Esophagus muscularis mucosa (tissue), 4 donors: ENCODE data around the gene GNA12. TPM values are rescaled to one million over a fixed set of nuclear protein-coding genes. Genes with fewer than 3 reads are reported as not detected.
"Not testable (repeated sequence)": the region's sequence is repeated elsewhere in the genome, so short reads cannot be mapped to it uniquely, and the experiment has no call there.

Experiments used
- DNase-seq: peaks from one replicate; pipeline ENCODE4 v3.0.0-alpha.2; 2017; ENCODE audit errors: extremely low spot score
- H3K27ac ChIP-seq, 4 donors: fragments of 200-600 bp; sonication (generic); replicated peaks in 1 of 4; 1 replicate in 3 of 4; 2 replicates in 1 of 4; pipeline ENCODE4 v1.5.1; 2016 to 2019; ENCODE audit warnings: mild to moderate bottlenecking in 1 of 4
- H3K27me3 ChIP-seq, 4 donors: fragments of 200-600 bp; sonication (generic); one replicate each; pipeline versions ENCODE4 v1.5.1 to v1.6.0; 2016 to 2019
- H3K36me3 ChIP-seq, 4 donors: fragments of 200-600 bp; sonication (generic); one replicate each; pipeline ENCODE4 v1.5.1; 2016 to 2019
- H3K4me1 ChIP-seq, 4 donors: fragments of 200-600 bp; sonication (generic); one replicate each; pipeline ENCODE4 v1.5.1; 2016 to 2019
- H3K4me3 ChIP-seq, 4 donors: fragments of 200-600 bp; sonication (generic); 1 replicate in 2 of 4; 2 replicates in 2 of 4; pipeline ENCODE4 v1.5.1; 2016 to 2019; ENCODE audit warnings: mild to moderate bottlenecking in 4 of 4, moderate library complexity in 1 of 4
- H3K9me3 ChIP-seq, 4 donors: fragments of 200-600 bp; sonication (generic); 1 replicate in 3 of 4; 2 replicates in 1 of 4; pipeline ENCODE4 v1.5.1; 2016 to 2019
- CTCF ChIP-seq, 3 experiments: fragments of 200-600 bp in 2 of 3; fragments of 450-650 bp in 1 of 3; sonication (generic) in 2 of 3; IDR thresholded peaks; one replicate each; pipeline ENCODE4 v1.5.1; 2017 to 2019; ENCODE audit warnings: antibody characterized with exemption in 3 of 3, mild to moderate bottlenecking in 2 of 3, moderate library complexity in 1 of 3
- EP300 ChIP-seq: sonication (generic); formaldehyde crosslinking; IDR thresholded peaks from one replicate; pipeline ENCODE4 v1.6.1; 2017; ENCODE audit warnings: antibody characterized with exemption
- POLR2A ChIP-seq: fragments of 450-650 bp; IDR thresholded peaks from one replicate; pipeline ENCODE4 v1.6.1; 2017; ENCODE audit warnings: antibody characterized with exemption, moderate library complexity, mild to moderate bottlenecking, low read depth
- POLR2AphosphoS5 ChIP-seq, 2 donors: sonication (generic); formaldehyde crosslinking; IDR thresholded peaks; one replicate each; pipeline ENCODE4 v1.6.1; 2017; ENCODE audit warnings: antibody characterized with exemption in 2 of 2
- WGBS: methylation state at CpG from one replicate; pipeline ENCODE4 v1.1.5; 2018; 5-methylcytosine and 5-hydroxymethylcytosine counted together
- intact Hi-C: fragments of 100-400 bp; cut with DNase I; formaldehyde crosslinking; loops from one replicate; pipeline ENCODE4 v1.15.1; 2023
- total RNA-seq, 4 donors: library from RNA; depleted of rRNA; stranded (reverse); fragments of >200 nt; gene quantifications; one replicate each; pipeline versions ENCODE4 v1.1.0 to v1.2.1, GENCODE V29; 2016

The GNA12 gene
- total RNA-seq, 4 donors from 2014 or later: 25.3 to 61.8 (median 38.9) TPM

GRCh38 chr7:2726316-2727018 lies 117.6 kb downstream of the GNA12 start:
- Histone ChIP-seq H3K36me3 (peaks cover 0 to 64% (median 41%) of the 10 kb centered on the region in 4 donors), H3K27me3 (no peaks in the 10 kb centered on the region), H3K9me3 (no peaks in the 10 kb centered on the region), H3K4me1 (peaks cover 0 to 29% (median 26%) of the 10 kb centered on the region in 4 donors), H3K27ac (no peak overlapping the region), H3K4me3 (no peak overlapping the region)
- intact Hi-C loops: no loop called here
- TF ChIP-seq POLR2A: no peak
- TF ChIP-seq EP300: no peak
- TF ChIP-seq POLR2AphosphoS5 (IDR thresholded peaks at IDR 0.05): no peak
- TF ChIP-seq CTCF (IDR thresholded peaks at IDR 0.05): no peak
- 96% methylated on average over 17 of the region's 18 CpGs for WGBS
- DNase-seq: no peak

GRCh38 chr7:2725178-2726105 lies 118.7 kb downstream of the GNA12 start:
- H3K27me3 ChIP-seq: no peaks in the 10 kb centered on the region
- intact Hi-C loops: no loop called here
- H3K4me3 ChIP-seq: no peak overlapping the region
- WGBS: 93% methylated on average over 32 of the region's 34 CpGs
- H3K36me3 ChIP-seq: peaks cover 0 to 62% (median 42%) of the 10 kb centered on the region in 4 donors
- peaks cover 0 to 26% (median 23%) of the 10 kb centered on the region in 4 donors for H3K4me1 ChIP-seq
- no peak for DNase-seq
- H3K9me3 ChIP-seq: no peaks in the 10 kb centered on the region
- TF ChIP-seq POLR2AphosphoS5 (IDR thresholded peaks at IDR 0.05): no peak
- TF ChIP-seq CTCF (IDR thresholded peaks at IDR 0.05): no peak
- TF ChIP-seq POLR2A: no peak
- TF ChIP-seq EP300: no peak
- no peak overlapping the region for H3K27ac ChIP-seq

- no peak overlapping the region for H3K27ac ChIP-seq
- intact Hi-C loops: no loop called here
- DNase-seq: no peak
- TF ChIP-seq CTCF (IDR thresholded peaks at IDR 0.05) (no peak), POLR2A (no peak), EP300 (no peak), POLR2AphosphoS5 (IDR thresholded peaks at IDR 0.05) (no peak)
- H3K4me3 ChIP-seq: no peak overlapping the region
- no peaks in the 10 kb centered on the region for H3K9me3 ChIP-seq
- peaks cover 0 to 18% (median 15%) of the 10 kb centered on the region in 4 donors for H3K4me1 ChIP-seq
- no peaks in the 10 kb centered on the region for H3K27me3 ChIP-seq
- 97% methylated on average over 21 of the region's 31 CpGs for WGBS
- H3K36me3 ChIP-seq: peaks cover 0 to 60% (median 47%) of the 10 kb centered on the region in 4 donors
These were observed 119.5 kb downstream of the GNA12 start for GRCh38 chr7:2724453-2725177.

GRCh38 chr7:2724036-2724435 lies 120.1 kb downstream of the GNA12 start:
- intact Hi-C loops, H3K27ac ChIP-seq, H3K27me3 ChIP-seq, H3K4me3 ChIP-seq, H3K9me3 ChIP-seq, DNase-seq: not testable (repeated sequence)
- 95% methylated on average over 9 of the region's 15 CpGs for WGBS
- Histone ChIP-seq H3K36me3 (peaks cover 0 to 61% (median 47%) of the 10 kb centered on the region in 4 donors), H3K4me1 (peaks cover 0 to 12% (median 9%) of the 10 kb centered on the region in 4 donors)
